ENCODE measurements around the gene FAM124A. TPM values are rescaled to one million over a fixed set of nuclear protein-coding genes. Genes with fewer than 3 reads are reported as not detected.

Gene FAM124A
- total and polyA plus RNA-seq, 2 donors (not counting 1 experiment from before 2014, with no cell fraction given) = 1.7 to 4.8 TPM

DNA sequence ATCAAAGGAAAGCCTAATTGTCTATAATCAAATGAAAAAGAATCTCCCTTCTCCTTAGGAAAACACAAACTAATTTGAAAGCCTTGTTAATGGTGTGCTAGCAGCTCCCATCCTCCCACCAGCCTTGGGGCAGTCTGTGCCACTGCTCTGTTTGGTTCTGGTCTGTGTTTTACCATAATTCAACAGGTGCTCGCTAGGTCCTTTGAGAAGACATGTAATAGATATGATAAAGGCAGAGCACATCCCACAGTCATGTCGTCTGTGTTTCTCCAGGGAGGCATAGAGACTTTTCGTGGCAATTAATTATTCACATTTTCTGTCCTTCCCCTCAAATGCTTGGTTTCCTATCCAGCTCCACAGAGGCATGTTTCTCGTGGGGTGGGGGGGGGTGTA lies 23.8 kb downstream of the FAM124A start:
- no peak overlapping the region for H2AFZ ChIP-seq (ENCODE audit: low read length)
- no peaks in the 10 kb centered on the region for H4K20me1 ChIP-seq (ENCODE audit: control insufficient read depth, extremely low read depth, insufficient read depth, low read length)
- TF ChIP-seq EZH2 (IDR thresholded peaks at IDR 0.05; ENCODE audit: low read length, missing control alignments) = no peak
- TF ChIP-seq, protein P1, sequence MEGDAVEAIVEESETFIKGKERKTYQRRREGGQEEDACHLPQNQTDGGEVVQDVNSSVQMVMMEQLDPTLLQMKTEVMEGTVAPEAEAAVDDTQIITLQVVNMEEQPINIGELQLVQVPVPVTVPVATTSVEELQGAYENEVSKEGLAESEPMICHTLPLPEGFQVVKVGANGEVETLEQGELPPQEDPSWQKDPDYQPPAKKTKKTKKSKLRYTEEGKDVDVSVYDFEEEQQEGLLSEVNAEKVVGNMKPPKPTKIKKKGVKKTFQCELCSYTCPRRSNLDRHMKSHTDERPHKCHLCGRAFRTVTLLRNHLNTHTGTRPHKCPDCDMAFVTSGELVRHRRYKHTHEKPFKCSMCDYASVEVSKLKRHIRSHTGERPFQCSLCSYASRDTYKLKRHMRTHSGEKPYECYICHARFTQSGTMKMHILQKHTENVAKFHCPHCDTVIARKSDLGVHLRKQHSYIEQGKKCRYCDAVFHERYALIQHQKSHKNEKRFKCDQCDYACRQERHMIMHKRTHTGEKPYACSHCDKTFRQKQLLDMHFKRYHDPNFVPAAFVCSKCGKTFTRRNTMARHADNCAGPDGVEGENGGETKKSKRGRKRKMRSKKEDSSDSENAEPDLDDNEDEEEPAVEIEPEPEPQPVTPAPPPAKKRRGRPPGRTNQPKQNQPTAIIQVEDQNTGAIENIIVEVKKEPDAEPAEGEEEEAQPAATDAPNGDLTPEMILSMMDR (conservative IDR thresholded peaks at IDR 0.05 in 1 of 2, IDR thresholded peaks at IDR 0.05 in 1 of 2; ENCODE audit: low read depth in 1 of 2, low read length in 2 of 2) = no peak
- no peak overlapping the region for H3K4me3 ChIP-seq (replicated peaks in 1 of 4; ENCODE audit: control extremely low read depth in 1 of 4, insufficient read depth in 1 of 4, low read depth in 3 of 4, low read length in 4 of 4)
- DNase-seq (ENCODE audit: low read depth in 2 of 2) = no peak
- no peaks in the 10 kb centered on the region for H3K36me3 ChIP-seq (ENCODE audit: control insufficient read depth, insufficient read depth, low read length)
- H3K4me1 ChIP-seq (ENCODE audit: control insufficient read depth, extremely low read depth, insufficient read depth, low read length) = no peaks in the 10 kb centered on the region
- H3K9ac ChIP-seq (ENCODE audit: insufficient read depth, low read length) = no peak overlapping the region
- no peaks in the 10 kb centered on the region for H3K9me3 ChIP-seq (ENCODE audit: control insufficient read depth, insufficient read depth, low read depth, low read length)
- H3K27me3 ChIP-seq (ENCODE audit: control insufficient read depth, insufficient read depth, low read length) = no peaks in the 10 kb centered on the region
- no peak overlapping the region for H3K27ac ChIP-seq (ENCODE audit: insufficient read depth, low read length)
- no peaks in the 10 kb centered on the region for H3K79me2 ChIP-seq (ENCODE audit: control insufficient read depth, insufficient read depth, low read length)
- no peak overlapping the region for H3K4me2 ChIP-seq (ENCODE audit: extremely low read depth, insufficient read depth, low read length)

DNA sequence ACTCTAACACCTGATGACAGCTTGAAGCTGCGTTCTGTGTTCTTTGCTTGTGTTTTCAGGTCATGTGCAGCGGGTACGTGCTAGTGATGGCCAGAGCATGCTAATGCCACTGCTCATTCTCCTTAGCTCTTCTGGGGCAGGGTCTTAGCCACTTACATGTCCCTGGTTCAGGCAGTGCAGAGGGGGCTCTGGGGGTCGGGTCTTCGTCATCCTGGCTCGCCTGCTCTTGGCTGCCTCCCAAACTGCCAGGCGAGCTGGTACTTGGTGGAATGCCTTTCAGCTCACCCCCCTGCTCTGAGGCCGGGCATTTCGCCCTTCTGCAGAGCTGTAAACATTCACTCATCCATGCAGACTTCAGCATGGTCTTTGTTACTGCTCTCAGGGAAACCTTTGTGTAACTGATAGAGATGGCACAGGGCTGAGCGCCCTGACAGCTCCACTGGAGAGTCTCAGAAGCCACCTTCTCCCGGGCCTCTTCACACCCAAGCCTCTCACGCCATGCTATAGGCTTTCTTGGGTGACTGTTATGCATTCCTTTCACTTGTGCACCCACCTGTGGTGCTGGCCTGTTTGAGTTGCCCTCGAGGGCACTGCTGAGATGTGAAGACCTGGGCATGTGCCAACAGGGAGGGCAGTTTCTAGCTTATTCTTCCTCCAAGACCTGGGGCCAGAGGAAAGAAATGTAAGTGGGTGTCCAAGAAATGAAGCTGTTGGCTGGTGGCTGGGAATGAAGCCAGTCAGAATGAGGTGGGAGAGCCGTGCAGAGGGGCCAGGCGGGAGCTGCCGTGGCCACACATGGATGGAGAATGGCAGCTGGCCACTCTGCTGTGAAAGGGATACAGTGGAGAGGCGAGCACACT lies 24.4 kb downstream of the FAM124A start:
- H3K4me3 ChIP-seq (replicated peaks in 1 of 4; ENCODE audit: control extremely low read depth in 1 of 4, insufficient read depth in 1 of 4, low read depth in 3 of 4, low read length in 4 of 4) = no peak overlapping the region
- no peaks in the 10 kb centered on the region for H4K20me1 ChIP-seq (ENCODE audit: control insufficient read depth, extremely low read depth, insufficient read depth, low read length)
- no peaks in the 10 kb centered on the region for H3K27me3 ChIP-seq (ENCODE audit: control insufficient read depth, insufficient read depth, low read length)
- TF ChIP-seq, protein P1 (conservative IDR thresholded peaks at IDR 0.05 in 1 of 2, IDR thresholded peaks at IDR 0.05 in 1 of 2; ENCODE audit: low read depth in 1 of 2, low read length in 2 of 2) = no peak
- TF ChIP-seq EZH2 (IDR thresholded peaks at IDR 0.05; ENCODE audit: low read length, missing control alignments) = no peak
- H3K27ac ChIP-seq (ENCODE audit: insufficient read depth, low read length) = no peak overlapping the region
- DNase-seq (ENCODE audit: low read depth in 2 of 2) = no peak
- no peak overlapping the region for H3K4me2 ChIP-seq (ENCODE audit: extremely low read depth, insufficient read depth, low read length)
- no peak overlapping the region for H3K9ac ChIP-seq (ENCODE audit: insufficient read depth, low read length)
- H3K79me2 ChIP-seq (ENCODE audit: control insufficient read depth, insufficient read depth, low read length) = no peaks in the 10 kb centered on the region
- H3K36me3 ChIP-seq (ENCODE audit: control insufficient read depth, insufficient read depth, low read length) = no peaks in the 10 kb centered on the region
- no peaks in the 10 kb centered on the region for H3K9me3 ChIP-seq (ENCODE audit: control insufficient read depth, insufficient read depth, low read depth, low read length)
- H3K4me1 ChIP-seq (ENCODE audit: control insufficient read depth, extremely low read depth, insufficient read depth, low read length) = no peaks in the 10 kb centered on the region
- H2AFZ ChIP-seq (ENCODE audit: low read length) = no peak overlapping the region

- no peak overlapping the region for H3K27ac ChIP-seq (ENCODE audit: insufficient read depth, low read length)
- H3K4me2 ChIP-seq (ENCODE audit: extremely low read depth, insufficient read depth, low read length) = no peak overlapping the region
- H3K4me3 ChIP-seq (replicated peaks in 1 of 4; ENCODE audit: control extremely low read depth in 1 of 4, insufficient read depth in 1 of 4, low read depth in 3 of 4, low read length in 4 of 4) = no peak overlapping the region
- H3K9ac ChIP-seq (ENCODE audit: insufficient read depth, low read length) = no peak overlapping the region
- no peaks in the 10 kb centered on the region for H3K79me2 ChIP-seq (ENCODE audit: control insufficient read depth, insufficient read depth, low read length)
- no peaks in the 10 kb centered on the region for H3K4me1 ChIP-seq (ENCODE audit: control insufficient read depth, extremely low read depth, insufficient read depth, low read length)
- H4K20me1 ChIP-seq (ENCODE audit: control insufficient read depth, extremely low read depth, insufficient read depth, low read length) = no peaks in the 10 kb centered on the region
- H2AFZ ChIP-seq (ENCODE audit: low read length) = no peak overlapping the region
- TF ChIP-seq EZH2 (IDR thresholded peaks at IDR 0.05; ENCODE audit: low read length, missing control alignments) = no peak
- TF ChIP-seq, protein P1 (conservative IDR thresholded peaks at IDR 0.05 in 1 of 2, IDR thresholded peaks at IDR 0.05 in 1 of 2; ENCODE audit: low read depth in 1 of 2, low read length in 2 of 2) = no peak
- DNase-seq (ENCODE audit: low read depth in 2 of 2) = peak; percentile 10 to 30
- H3K36me3 ChIP-seq (ENCODE audit: control insufficient read depth, insufficient read depth, low read length) = no peaks in the 10 kb centered on the region
- no peaks in the 10 kb centered on the region for H3K27me3 ChIP-seq (ENCODE audit: control insufficient read depth, insufficient read depth, low read length)
- no peaks in the 10 kb centered on the region for H3K9me3 ChIP-seq (ENCODE audit: control insufficient read depth, insufficient read depth, low read depth, low read length)
Measured at GRCh38 chr13:51249255-51249654, 27.1 kb downstream of the FAM124A start.

Data from fibroblast of lung (primary cell).